ENCODE results near the gene DENND2A.
"Not testable (repeated sequence)": the region's sequence is repeated elsewhere in the genome, so short reads cannot be mapped to it uniquely, and the experiment has no call there.

Gene DENND2A

GRCh38 chr7:140672382-140673062, 31.9 kb upstream of the DENND2A start, which contains the start of gene ADCK2:
Gene ADCK2, plus strand, starts transcription at chr7:140672945. Its CDS starts 386 bp downstream, at chr7:140673331.
- no peak for DNase-seq

GRCh38 chr7:140671966-140672365, 31.4 kb upstream of the DENND2A start:
- no peak for DNase-seq

GRCh38 chr7:140670343-140670935, 29.8 kb upstream of the DENND2A start:
- DNase-seq, result no peak

- DNase-seq, result not testable (repeated sequence)
Observed at GRCh38 chr7:140669862-140670261, 29.2 kb upstream of the DENND2A start.

GRCh38 chr7:140669352-140669751, 28.7 kb upstream of the DENND2A start:
- no peak for DNase-seq

GRCh38 chr7:140668641-140669040, 28.0 kb upstream of the DENND2A start:
- no peak for DNase-seq

GRCh38 chr7:140667476-140667875, 26.9 kb upstream of the DENND2A start:
- DNase-seq, result no peak

- not testable (repeated sequence) for DNase-seq
Observed at GRCh38 chr7:140662938-140663337, 22.3 kb upstream of the DENND2A start.

GRCh38 chr7:140661124-140661523, 20.5 kb upstream of the DENND2A start:
- DNase-seq, result no peak

GRCh38 chr7:140659856-140660255, 19.2 kb upstream of the DENND2A start:
- no peak for DNase-seq

GRCh38 chr7:140657891-140658290, 17.3 kb upstream of the DENND2A start:
- no peak for DNase-seq

GRCh38 chr7:140656548-140657515, 16.2 kb upstream of the DENND2A start:
- no peak for DNase-seq

GRCh38 chr7:140655511-140656408, 15.1 kb upstream of the DENND2A start:
- DNase-seq, result no peak

GRCh38 chr7:140654661-140655060, 14.0 kb upstream of the DENND2A start:
- DNase-seq, result no peak

GRCh38 chr7:140654109-140654387, 13.4 kb upstream of the DENND2A start:
- DNase-seq, result no peak

GRCh38 chr7:140653319-140654108, 12.9 kb upstream of the DENND2A start:
- peak; percentile 16 for DNase-seq

GRCh38 chr7:140650367-140650766, 9.8 kb upstream of the DENND2A start:
- no peak for DNase-seq

GRCh38 chr7:140649556-140650205, 9.1 kb upstream of the DENND2A start:
- no peak for DNase-seq

GRCh38 chr7:140646931-140647647, 6.5 kb upstream of the DENND2A start:
- no peak for DNase-seq

- DNase-seq, result no peak
Observed at GRCh38 chr7:140645166-140645900, 4.7 kb upstream of the DENND2A start.

Measured in effector CD4-positive, alpha-beta T cell (primary cell).